Panc1 (cell line): Measurements from ENCODE around the gene RUNX3. TPM values are rescaled to one million over a fixed set of nuclear protein-coding genes. Genes with fewer than 3 reads are reported as not detected.

Source experiments
- ATAC-seq: fragments of 200-7000 bp; cut with Tn5 transposase; 2 replicates; pipeline ENCODE4 v1.9.1; 2020; ENCODE audit warnings: mild to moderate bottlenecking, moderate library complexity
- BruUV-seq: library from RNA; stranded (reverse); fragments of 400-500 nt; replicated peaks from 2 replicates; lab custom pipeline; 2021; lab: Mats Ljungman, UMichigan
- CTCF ChIA-PET: fragments of 300-600 bp; sonication (Branson Sonifier 250); formaldehyde crosslinking; loops from one replicate; lab custom pipeline; 2022; ENCODE audit warnings: antibody characterized with exemption; lab: Charles Lee
- POLR2A ChIA-PET: fragments of 300-600 bp; sonication (Branson Sonifier 250); formaldehyde crosslinking; loops from one replicate; lab custom pipeline; 2022; ENCODE audit warnings: antibody characterized with exemption; lab: Charles Lee
- DNase-seq: peaks from one replicate; pipeline ENCODE4 v3.0.0-alpha.2; 2010; ENCODE audit warnings: low read depth, low spot score
- H3K27ac ChIP-seq: 2 replicates; pipeline ENCODE4 v1.5.1; 2011; ENCODE audit warnings: mild to moderate bottlenecking, low read length, inconsistent platforms
- H3K27me3 ChIP-seq: fragments of 200-500 bp; sonication (Bioruptor generic); 2 replicates; pipeline ENCODE4 v1.6.0; 2014; ENCODE audit warnings: low read length, inconsistent platforms; ENCODE audit not compliant: control insufficient read depth, insufficient read depth
- H3K36me3 ChIP-seq: fragments of 200-500 bp; sonication (Bioruptor generic); 2 replicates; pipeline ENCODE4 v1.5.1; 2014; ENCODE audit warnings: inconsistent platforms, mild to moderate bottlenecking, low read length, moderate library complexity; ENCODE audit not compliant: control insufficient read depth, insufficient read depth
- H3K4me1 ChIP-seq: 2 replicates; pipeline ENCODE4 v1.5.1; 2011; ENCODE audit warnings: inconsistent platforms, mild to moderate bottlenecking, low read length, moderate library complexity; ENCODE audit not compliant: control insufficient read depth, insufficient read depth
- H3K4me3 ChIP-seq, 2 experiments: 2 replicates each; pipeline ENCODE4 v1.5.1; 2011 to 2012; ENCODE audit warnings: low read depth in 2 of 2, low read length in 2 of 2, mild to moderate bottlenecking in 2 of 2, inconsistent platforms in 1 of 2, moderate library complexity in 1 of 2
- H3K9me3 ChIP-seq: fragments of 200-500 bp; sonication (Bioruptor generic); 2 replicates; pipeline ENCODE4 v1.5.1; 2014; ENCODE audit warnings: low read depth, mild to moderate bottlenecking, inconsistent platforms, low read length, moderate library complexity; ENCODE audit not compliant: control insufficient read depth, insufficient read depth
- POLR2AphosphoS5 ChIP-seq: IDR thresholded peaks from 2 replicates; pipeline ENCODE4 v1.6.1; 2012; ENCODE audit warnings: mild to moderate bottlenecking, low read depth, low read length, moderate library complexity
- SIN3A ChIP-seq: IDR thresholded peaks from 2 replicates; pipeline ENCODE4 v1.6.1; 2012; ENCODE audit warnings: low read depth, mild to moderate bottlenecking, low read length, moderate library complexity, borderline replicate concordance; ENCODE audit not compliant: insufficient read depth
- TCF7L2 ChIP-seq: IDR thresholded peaks from 2 replicates; pipeline ENCODE4 v1.6.1; 2011; ENCODE audit warnings: mild to moderate bottlenecking, low read depth, low read length, inconsistent platforms
- in situ Hi-C: cut with HindIII; loops from 2 replicates; pipeline ENCODE4 v1.10.0; 2016; ENCODE audit warnings: low sequenced_read_pairs, low pct_unique_long_range_greater_than_20kb
- intact Hi-C: fragments of 100-400 bp; cut with micrococcal nuclease; formaldehyde crosslinking; loops from one replicate; pipeline ENCODE4 v1.10.0; 2022; ENCODE audit not compliant: unreplicated experiment
- total RNA-seq: library from RNA; stranded (reverse); gene quantifications from one replicate; pipeline ENCODE4 v1.2.1, GENCODE V29; 2021; ENCODE audit not compliant: unreplicated experiment
- TF ChIP-seq, protein P1 (sequence below): fragments of 450-650 bp; IDR thresholded peaks from 2 replicates; pipeline ENCODE4 v1.5.1; 2017; ENCODE audit warnings: mild to moderate bottlenecking
- TF ChIP-seq, protein P2 (sequence below), 2 experiments: IDR thresholded peaks; 2 replicates each; pipeline ENCODE4 v1.6.1; 2011 to 2012; ENCODE audit warnings: low read depth in 2 of 2, control low read depth in 1 of 2, low read length in 1 of 2, mild to moderate bottlenecking in 1 of 2, moderate library complexity in 1 of 2; ENCODE audit not compliant: insufficient read depth in 1 of 2

Gene RUNX3
- total RNA-seq, 1 experiment from 2014 or later, result 0.10 TPM

DNA sequence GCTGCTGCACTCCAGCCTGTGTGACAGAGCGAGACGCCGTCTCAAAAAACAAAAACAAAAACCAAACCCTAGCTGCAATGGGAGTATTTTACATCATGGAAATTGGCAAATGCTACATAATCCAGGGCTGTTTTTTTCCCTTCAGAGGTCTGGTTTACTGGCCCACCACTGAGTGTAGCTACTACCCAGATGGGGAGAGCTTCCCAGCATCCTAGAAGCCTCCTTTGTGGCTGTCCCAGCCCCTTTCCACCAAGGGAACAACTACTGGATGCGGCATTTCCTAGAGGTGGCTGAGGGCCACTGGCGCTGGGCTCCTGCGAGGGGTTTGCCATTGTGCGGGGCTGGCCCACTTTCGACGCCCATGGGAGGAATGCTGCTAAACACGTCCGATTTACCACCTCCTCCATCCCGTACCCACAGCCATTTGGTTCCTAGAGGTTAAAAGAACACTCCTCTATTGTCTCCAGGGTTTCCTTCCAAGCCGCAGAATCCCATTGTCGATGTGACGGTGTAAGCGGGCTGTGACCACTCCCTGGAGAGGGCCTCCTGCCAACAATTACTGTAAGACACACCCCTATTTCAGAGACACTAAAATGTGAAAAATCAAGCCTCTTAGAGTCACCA is 55.4 kb downstream of the RUNX3 start:
- Histone ChIP-seq H3K27ac (no peak overlapping the region), H3K4me1 (no peaks in the 10 kb centered on the region), H3K9me3 (no peaks in the 10 kb centered on the region), H3K4me3 (no peak overlapping the region), H3K36me3 (no peaks in the 10 kb centered on the region), H3K27me3 (no peaks in the 10 kb centered on the region)
- BruUV-seq, result no TSS peak
- TF ChIP-seq TCF7L2 (no peak), SIN3A (no peak), POLR2AphosphoS5 (no peak)
- TF ChIP-seq, protein P1, sequence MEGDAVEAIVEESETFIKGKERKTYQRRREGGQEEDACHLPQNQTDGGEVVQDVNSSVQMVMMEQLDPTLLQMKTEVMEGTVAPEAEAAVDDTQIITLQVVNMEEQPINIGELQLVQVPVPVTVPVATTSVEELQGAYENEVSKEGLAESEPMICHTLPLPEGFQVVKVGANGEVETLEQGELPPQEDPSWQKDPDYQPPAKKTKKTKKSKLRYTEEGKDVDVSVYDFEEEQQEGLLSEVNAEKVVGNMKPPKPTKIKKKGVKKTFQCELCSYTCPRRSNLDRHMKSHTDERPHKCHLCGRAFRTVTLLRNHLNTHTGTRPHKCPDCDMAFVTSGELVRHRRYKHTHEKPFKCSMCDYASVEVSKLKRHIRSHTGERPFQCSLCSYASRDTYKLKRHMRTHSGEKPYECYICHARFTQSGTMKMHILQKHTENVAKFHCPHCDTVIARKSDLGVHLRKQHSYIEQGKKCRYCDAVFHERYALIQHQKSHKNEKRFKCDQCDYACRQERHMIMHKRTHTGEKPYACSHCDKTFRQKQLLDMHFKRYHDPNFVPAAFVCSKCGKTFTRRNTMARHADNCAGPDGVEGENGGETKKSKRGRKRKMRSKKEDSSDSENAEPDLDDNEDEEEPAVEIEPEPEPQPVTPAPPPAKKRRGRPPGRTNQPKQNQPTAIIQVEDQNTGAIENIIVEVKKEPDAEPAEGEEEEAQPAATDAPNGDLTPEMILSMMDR, result no peak
- TF ChIP-seq, protein P2, sequence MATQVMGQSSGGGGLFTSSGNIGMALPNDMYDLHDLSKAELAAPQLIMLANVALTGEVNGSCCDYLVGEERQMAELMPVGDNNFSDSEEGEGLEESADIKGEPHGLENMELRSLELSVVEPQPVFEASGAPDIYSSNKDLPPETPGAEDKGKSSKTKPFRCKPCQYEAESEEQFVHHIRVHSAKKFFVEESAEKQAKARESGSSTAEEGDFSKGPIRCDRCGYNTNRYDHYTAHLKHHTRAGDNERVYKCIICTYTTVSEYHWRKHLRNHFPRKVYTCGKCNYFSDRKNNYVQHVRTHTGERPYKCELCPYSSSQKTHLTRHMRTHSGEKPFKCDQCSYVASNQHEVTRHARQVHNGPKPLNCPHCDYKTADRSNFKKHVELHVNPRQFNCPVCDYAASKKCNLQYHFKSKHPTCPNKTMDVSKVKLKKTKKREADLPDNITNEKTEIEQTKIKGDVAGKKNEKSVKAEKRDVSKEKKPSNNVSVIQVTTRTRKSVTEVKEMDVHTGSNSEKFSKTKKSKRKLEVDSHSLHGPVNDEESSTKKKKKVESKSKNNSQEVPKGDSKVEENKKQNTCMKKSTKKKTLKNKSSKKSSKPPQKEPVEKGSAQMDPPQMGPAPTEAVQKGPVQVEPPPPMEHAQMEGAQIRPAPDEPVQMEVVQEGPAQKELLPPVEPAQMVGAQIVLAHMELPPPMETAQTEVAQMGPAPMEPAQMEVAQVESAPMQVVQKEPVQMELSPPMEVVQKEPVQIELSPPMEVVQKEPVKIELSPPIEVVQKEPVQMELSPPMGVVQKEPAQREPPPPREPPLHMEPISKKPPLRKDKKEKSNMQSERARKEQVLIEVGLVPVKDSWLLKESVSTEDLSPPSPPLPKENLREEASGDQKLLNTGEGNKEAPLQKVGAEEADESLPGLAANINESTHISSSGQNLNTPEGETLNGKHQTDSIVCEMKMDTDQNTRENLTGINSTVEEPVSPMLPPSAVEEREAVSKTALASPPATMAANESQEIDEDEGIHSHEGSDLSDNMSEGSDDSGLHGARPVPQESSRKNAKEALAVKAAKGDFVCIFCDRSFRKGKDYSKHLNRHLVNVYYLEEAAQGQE (IDR thresholded peaks at IDR 0.05; ENCODE audit: insufficient read depth in 1 of 2, low read depth in 2 of 2, low read length in 1 of 2), result no peak
- no peak for DNase-seq
- ChIA-PET CTCF (interaction anchor here (0.6 kb wide), 3 partner anchors 110 to 225 kb away, joined by 3 to 4 read pairs (median 3); no protein-coding TSS in a partner anchor), POLR2A (no interaction called here)
- no peak for ATAC-seq
- intact Hi-C loops, result no loop called here
- in situ Hi-C loops, result no loop called here

DNA sequence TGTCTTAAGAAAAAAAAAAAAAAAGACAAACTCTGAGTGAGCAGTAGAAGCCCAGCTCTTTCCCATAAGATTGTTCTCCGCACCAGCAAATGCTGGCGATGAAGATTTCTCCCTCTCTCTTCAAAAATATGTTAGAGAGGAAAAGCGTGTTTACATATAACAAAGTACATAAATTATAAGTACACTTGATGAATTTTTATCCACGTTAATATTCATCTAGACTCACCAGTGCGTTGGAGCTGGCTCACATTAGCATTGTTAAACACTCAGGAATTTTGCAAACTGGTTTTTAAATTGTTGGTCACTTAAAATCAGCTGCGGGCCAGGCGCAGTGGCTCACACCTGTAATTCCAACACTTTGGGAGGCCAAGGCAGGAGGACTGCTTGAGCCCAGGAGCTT is 56.0 kb downstream of the RUNX3 start:
- POLR2A ChIA-PET, result no interaction called here
- Histone ChIP-seq H3K27ac (no peak overlapping the region), H3K4me3 (no peak overlapping the region), H3K27me3 (no peaks in the 10 kb centered on the region), H3K36me3 (no peaks in the 10 kb centered on the region), H3K9me3 (no peaks in the 10 kb centered on the region), H3K4me1 (no peaks in the 10 kb centered on the region)
- CTCF ChIA-PET, result interaction anchor here (0.6 kb wide), 1 partner anchor 216 kb away, joined by 4 read pairs; no protein-coding TSS in a partner anchor
- DNase-seq (no peak), ATAC-seq (no peak)
- intact Hi-C loops (no loop called here), in situ Hi-C loops (no loop called here)
- TF ChIP-seq, protein P2 (IDR thresholded peaks at IDR 0.05; ENCODE audit: insufficient read depth in 1 of 2, low read depth in 2 of 2, low read length in 1 of 2), result no peak
- TF ChIP-seq, protein P1, result no peak
- TF ChIP-seq POLR2AphosphoS5 (no peak), SIN3A (no peak), TCF7L2 (no peak)
- BruUV-seq, result no TSS peak
